Measurements from ENCODE around the gene FBXO7.

Gene FBXO7

GRCh38 chr22:32492111-32492510, 17.5 kb downstream of the FBXO7 start:
- no peak for DNase-seq

- DNase-seq, result no peak
Measured at GRCh38 chr22:32493551-32493950, 18.9 kb downstream of the FBXO7 start.

- DNase-seq, result no peak
Measured at GRCh38 chr22:32494971-32495370, 20.4 kb downstream of the FBXO7 start.

GRCh38 chr22:32499666-32500065, 25.1 kb downstream of the FBXO7 start:
- no peak for DNase-seq

- DNase-seq, result peak; percentile 69
Measured at GRCh38 chr22:32501836-32502752, 27.5 kb downstream of the FBXO7 start.

GRCh38 chr22:32509045-32509444, 34.4 kb downstream of the FBXO7 start:
- DNase-seq, result no peak

GRCh38 chr22:32511274-32511673, 36.7 kb downstream of the FBXO7 start:
- DNase-seq, result no peak

GRCh38 chr22:32511776-32512175, 37.2 kb downstream of the FBXO7 start:
- no peak for DNase-seq

- DNase-seq, result no peak
Measured at GRCh38 chr22:32512267-32512982, 37.8 kb downstream of the FBXO7 start.

GRCh38 chr22:32515084-32515483, 40.5 kb downstream of the FBXO7 start:
- DNase-seq, result no peak

GRCh38 chr22:32517488-32517887, 42.9 kb downstream of the FBXO7 start:
- DNase-seq, result no peak

GRCh38 chr22:32517921-32518320, 43.3 kb downstream of the FBXO7 start:
- DNase-seq, result no peak

GRCh38 chr22:32518381-32518780, 43.8 kb downstream of the FBXO7 start:
- DNase-seq, result no peak

GRCh38 chr22:32518848-32519247, 44.2 kb downstream of the FBXO7 start:
- no peak for DNase-seq

- no peak for DNase-seq
Measured at GRCh38 chr22:32520612-32521011, 46.0 kb downstream of the FBXO7 start.

GRCh38 chr22:32522237-32522636, 47.6 kb downstream of the FBXO7 start:
- DNase-seq, result no peak

- DNase-seq, result peak; percentile 71
Measured at GRCh38 chr22:32527756-32528155, 53.1 kb downstream of the FBXO7 start.

GRCh38 chr22:32528316-32528715, 53.7 kb downstream of the FBXO7 start:
- no peak for DNase-seq

- peak; percentile 90 for DNase-seq
Measured at GRCh38 chr22:32528984-32529982, 54.7 kb downstream of the FBXO7 start.

GRCh38 chr22:32531228-32531627, 56.6 kb downstream of the FBXO7 start:
- no peak for DNase-seq

- DNase-seq, result peak; percentile 88
Measured at GRCh38 chr22:32531931-32532819, 57.6 kb downstream of the FBXO7 start.

GRCh38 chr22:32532820-32533128, 58.2 kb downstream of the FBXO7 start:
- no peak for DNase-seq
